HepG2 (cell line): ENCODE measurements around the gene ELK1. TPM values are rescaled to one million over a fixed set of nuclear protein-coding genes. Genes with fewer than 3 reads are reported as not detected.
A peak's percentile ranks its signal among the peaks of the same experiment; 100 is the strongest.

ENCODE experiments used
- ATF1 ChIP-seq: IDR thresholded peaks from 2 replicates; pipeline ENCODE4 v1.6.1; 2016; ENCODE audit warnings: mild to moderate bottlenecking, control low read depth
- ATF2 ChIP-seq: sonication (generic); formaldehyde crosslinking; IDR thresholded peaks from 2 replicates; pipeline ENCODE4 v1.4.0; 2020; ENCODE audit warnings: missing genetic modification reagents
- DNMT3B ChIP-seq: conservative IDR thresholded peaks from 2 replicates; pipeline ENCODE4 v1.6.1; 2016; ENCODE audit warnings: missing biosample characterization, control low read depth
- DRAP1 ChIP-seq: IDR thresholded peaks from 2 replicates; pipeline ENCODE4 v1.6.1; 2016; ENCODE audit warnings: missing genetic modification reagents, missing compliant biosample characterization
- FOSL2 ChIP-seq: sonication (generic); formaldehyde crosslinking; IDR thresholded peaks from 2 replicates; pipeline ENCODE4 v1.4.0; 2020; ENCODE audit warnings: missing genetic modification reagents
- GATAD1 ChIP-seq: IDR thresholded peaks from 2 replicates; pipeline ENCODE4 v1.6.1; 2016; ENCODE audit warnings: missing genetic modification reagents, missing compliant biosample characterization
- HNF4A ChIP-seq: sonication (generic); formaldehyde crosslinking; IDR thresholded peaks from 2 replicates; pipeline ENCODE4 v1.4.0; 2020; ENCODE audit warnings: missing genetic modification reagents
- KAT7 ChIP-seq: IDR thresholded peaks from 2 replicates; pipeline ENCODE4 v1.6.1; 2018; ENCODE audit warnings: borderline replicate concordance, missing compliant biosample characterization
- KDM2A ChIP-seq: sonication (generic); formaldehyde crosslinking; IDR thresholded peaks from 2 replicates; pipeline ENCODE4 v1.4.0; 2020; ENCODE audit warnings: low read depth, missing genetic modification reagents, borderline replicate concordance
- MBNL3 ChIP-seq: fragments of 250-450 bp; sonication (Bioruptor Pico); conservative IDR thresholded peaks from 2 replicates; pipeline ENCODE4 v1.8.0; 2022; ENCODE audit warnings: mild to moderate bottlenecking, inconsistent platforms
- MTF2 ChIP-seq: sonication (generic); formaldehyde crosslinking; IDR thresholded peaks from 2 replicates; pipeline ENCODE4 v1.5.0; 2020; ENCODE audit warnings: missing genetic modification reagents, borderline replicate concordance
- NCOA2 ChIP-seq: sonication (generic); formaldehyde crosslinking; IDR thresholded peaks from 2 replicates; pipeline ENCODE4 v1.8.0; 2022; ENCODE audit warnings: inconsistent platforms
- RARG ChIP-seq: sonication (generic); formaldehyde crosslinking; IDR thresholded peaks from 2 replicates; pipeline ENCODE4 v1.4.0; 2020; ENCODE audit warnings: low read depth, mild to moderate bottlenecking, missing genetic modification reagents
- RNF2 ChIP-seq: fragments of 450-650 bp; conservative IDR thresholded peaks from 2 replicates; pipeline ENCODE4 v1.6.1; 2016; ENCODE audit warnings: low read depth
- SMAD3 ChIP-seq: sonication (generic); formaldehyde crosslinking; IDR thresholded peaks from 2 replicates; pipeline ENCODE4 v1.4.0; 2020; ENCODE audit warnings: missing genetic modification reagents
- TBP ChIP-seq: sonication (generic); formaldehyde crosslinking; IDR thresholded peaks from 2 replicates; pipeline ENCODE4 v1.5.0; 2020; ENCODE audit warnings: missing genetic modification reagents
- TEAD3 ChIP-seq: optimal IDR thresholded peaks from 2 replicates; pipeline ENCODE3; 2016; ENCODE audit warnings: borderline replicate concordance
- ZFP41 ChIP-seq: sonication (generic); formaldehyde crosslinking; IDR thresholded peaks from 2 replicates; pipeline ENCODE4 v1.4.0; 2020; ENCODE audit warnings: mild to moderate bottlenecking, missing genetic modification reagents, borderline replicate concordance
- ZNF235 ChIP-seq: sonication (generic); formaldehyde crosslinking; IDR thresholded peaks from 2 replicates; pipeline ENCODE4 v1.8.1; 2023; ENCODE audit warnings: mild to moderate bottlenecking, missing genetic modification reagents, borderline replicate concordance
- ZNF329 ChIP-seq: sonication (generic); formaldehyde crosslinking; IDR thresholded peaks from 2 replicates; pipeline ENCODE4 v1.9.0; 2021; ENCODE audit warnings: low read depth, mild to moderate bottlenecking, missing genetic modification reagents
- ZNF446 ChIP-seq: sonication (generic); formaldehyde crosslinking; IDR thresholded peaks from 2 replicates; pipeline ENCODE4 v1.5.0; 2020; ENCODE audit warnings: mild to moderate bottlenecking, missing genetic modification reagents
- ZNF740 ChIP-seq: sonication (generic); formaldehyde crosslinking; IDR thresholded peaks from 2 replicates; pipeline ENCODE4 v1.4.0; 2020; ENCODE audit warnings: missing genetic modification reagents
- ZNF883 ChIP-seq: sonication (generic); formaldehyde crosslinking; IDR thresholded peaks from 2 replicates; pipeline ENCODE4 v1.5.1; 2020; ENCODE audit warnings: mild to moderate bottlenecking, missing genetic modification reagents; ENCODE audit errors: not compliant biosample characterization
- ZSCAN21 ChIP-seq: sonication (generic); formaldehyde crosslinking; IDR thresholded peaks from 2 replicates; pipeline ENCODE4 v1.8.0; 2022; ENCODE audit warnings: mild to moderate bottlenecking, missing genetic modification reagents, moderate library complexity, borderline replicate concordance
- polyA plus RNA-seq, 8 experiments: library from polyadenylated mRNA; depleted of rRNA in 3 of 8; stranded (reverse) in 7 of 8; unstranded in 1 of 8; fragments of >200 nt; fragmentation: Illumina TruSeq in 4 of 8; extraction: Trizol in 4 of 8; gene quantifications; 2 replicates each; pipeline versions ENCODE4 v1.2.1 to v1.2.3, GENCODE V29; 2011 to 2016; ENCODE audit warnings: low read depth in 4 of 8, missing spikeins in 1 of 8, mixed read lengths in 1 of 8; ENCODE audit not compliant: insufficient read depth in 1 of 8
- total RNA-seq, 5 experiments: library from RNA; depleted of rRNA; stranded (reverse); fragments of >200 nt; fragmentation: Illumina TruSeq; extraction: Trizol; gene quantifications; 2 replicates each; pipeline ENCODE4 v1.2.3, GENCODE V29; 2016; ENCODE audit warnings: low read depth in 1 of 5
- TF ChIP-seq, protein P1 (sequence below), 2 experiments: sonication (generic) in 1 of 2; formaldehyde crosslinking in 1 of 2; IDR thresholded peaks; 2 replicates each; pipeline versions ENCODE4 v1.4.0 to v1.6.1; 2016 to 2020; ENCODE audit warnings: borderline replicate concordance in 1 of 2, low read depth in 1 of 2, mild to moderate bottlenecking in 1 of 2, missing genetic modification reagents in 1 of 2

ELK1 gene
- total and polyA plus RNA-seq, 2 of the 13 experiments (the other 11 are each of a cell fraction or from before 2014, with no cell fraction given) = 4.3 to 7.2 TPM

GRCh38 chrX:47658684-47659420 is 8.5 kb upstream of the ELK1 start, which contains the start of gene UXT (continued):
- TF ChIP-seq ZFP41 (peak; percentile 37; the same call in 1 of the 2 replicates), NCOA2 (CRISPR knock-in tag) (no peak), HNF4A (CRISPR knock-in tag) (peak; percentile 52), ZNF235 (CRISPR knock-in tag) (0 out of 2 replicates have a peak, but pooled peaks have one; percentile 40), DNMT3B (CRISPR knock-in tag) (no peak; the same call in 1 of the 2 replicates), TBP (CRISPR knock-in tag) (no peak), MTF2 (CRISPR knock-in tag) (no peak), SMAD3 (no peak), ATF2 (CRISPR knock-in tag) (no peak), ATF1 (peak; percentile 97), DRAP1 (CRISPR knock-in tag) (peak; percentile 48; the same call in 1 of the 2 replicates), ZNF446 (CRISPR knock-in tag) (no peak), KDM2A (CRISPR knock-in tag) (peak; percentile 47; the same call in 1 of the 2 replicates), ZNF883 (CRISPR knock-in tag) (peak; percentile 37), ZNF329 (no peak), ZNF740 (CRISPR knock-in tag) (0 out of 2 replicates have a peak, but pooled peaks have one; percentile 6), KAT7 (CRISPR knock-in tag) (no peak), GATAD1 (CRISPR knock-in tag) (peak; percentile 93), TEAD3 (CRISPR knock-in tag) (peak; percentile 51), FOSL2 (CRISPR knock-in tag) (peak; percentile 33; the same call in 1 of the 2 replicates), RNF2 (0 out of 2 replicates have a peak, but pooled peaks have one; percentile 84), MBNL3 (no peak), ZSCAN21 (CRISPR knock-in tag) (peak; percentile 77), RARG (CRISPR knock-in tag) (no peak)
- TF ChIP-seq, protein P1, sequence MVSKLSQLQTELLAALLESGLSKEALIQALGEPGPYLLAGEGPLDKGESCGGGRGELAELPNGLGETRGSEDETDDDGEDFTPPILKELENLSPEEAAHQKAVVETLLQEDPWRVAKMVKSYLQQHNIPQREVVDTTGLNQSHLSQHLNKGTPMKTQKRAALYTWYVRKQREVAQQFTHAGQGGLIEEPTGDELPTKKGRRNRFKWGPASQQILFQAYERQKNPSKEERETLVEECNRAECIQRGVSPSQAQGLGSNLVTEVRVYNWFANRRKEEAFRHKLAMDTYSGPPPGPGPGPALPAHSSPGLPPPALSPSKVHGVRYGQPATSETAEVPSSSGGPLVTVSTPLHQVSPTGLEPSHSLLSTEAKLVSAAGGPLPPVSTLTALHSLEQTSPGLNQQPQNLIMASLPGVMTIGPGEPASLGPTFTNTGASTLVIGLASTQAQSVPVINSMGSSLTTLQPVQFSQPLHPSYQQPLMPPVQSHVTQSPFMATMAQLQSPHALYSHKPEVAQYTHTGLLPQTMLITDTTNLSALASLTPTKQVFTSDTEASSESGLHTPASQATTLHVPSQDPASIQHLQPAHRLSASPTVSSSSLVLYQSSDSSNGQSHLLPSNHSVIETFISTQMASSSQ (IDR thresholded peaks at IDR 0.05; ENCODE audit: low read depth) = no peak
- TF ChIP-seq, protein P1 (CRISPR knock-in tag; IDR thresholded peaks at IDR 0.05; ENCODE audit: borderline replicate concordance) = 0 out of 2 replicates have a peak, but pooled peaks have one; percentile 19
